Vagina (tissue), 2 donors: ENCODE results near the gene CSTPP1.

Experiments used
- CTCF ChIP-seq, 3 experiments: fragments of 450-650 bp in 2 of 3; fragments of 200-600 bp in 1 of 3; sonication (generic) in 1 of 3; IDR thresholded peaks; one replicate each; pipeline ENCODE4 v1.5.1; 2017 to 2019; ENCODE audit warnings: antibody characterized with exemption in 3 of 3, mild to moderate bottlenecking in 2 of 3, moderate library complexity in 2 of 3
- POLR2A ChIP-seq, 2 donors: fragments of 450-650 bp; IDR thresholded peaks; one replicate each; pipeline ENCODE4 v1.6.1; 2017; ENCODE audit warnings: antibody characterized with exemption in 2 of 2, mild to moderate bottlenecking in 2 of 2, moderate library complexity in 2 of 2
- POLR2AphosphoS5 ChIP-seq, 2 donors: sonication (generic); formaldehyde crosslinking; IDR thresholded peaks; one replicate each; pipeline ENCODE4 v1.9.0; 2017; ENCODE audit warnings: antibody characterized with exemption in 2 of 2, mild to moderate bottlenecking in 2 of 2, low read depth in 1 of 2; ENCODE audit not compliant: insufficient read depth in 1 of 2

GRCh38 chr11:47177229-47177845 lies 240.8 kb downstream of the CSTPP1 start:
- TF ChIP-seq CTCF (IDR thresholded peaks at IDR 0.05): peak; percentile 44 to 69 (median 66)
- TF ChIP-seq POLR2A (IDR thresholded peaks at IDR 0.05): no peak
- peak; percentile 42 to 66 for TF ChIP-seq POLR2AphosphoS5 (IDR thresholded peaks at IDR 0.05; ENCODE audit: insufficient read depth in 1 of 2, low read depth in 1 of 2)
